Measurements from ENCODE around the gene ATP8B2.

ATP8B2 gene

DNA sequence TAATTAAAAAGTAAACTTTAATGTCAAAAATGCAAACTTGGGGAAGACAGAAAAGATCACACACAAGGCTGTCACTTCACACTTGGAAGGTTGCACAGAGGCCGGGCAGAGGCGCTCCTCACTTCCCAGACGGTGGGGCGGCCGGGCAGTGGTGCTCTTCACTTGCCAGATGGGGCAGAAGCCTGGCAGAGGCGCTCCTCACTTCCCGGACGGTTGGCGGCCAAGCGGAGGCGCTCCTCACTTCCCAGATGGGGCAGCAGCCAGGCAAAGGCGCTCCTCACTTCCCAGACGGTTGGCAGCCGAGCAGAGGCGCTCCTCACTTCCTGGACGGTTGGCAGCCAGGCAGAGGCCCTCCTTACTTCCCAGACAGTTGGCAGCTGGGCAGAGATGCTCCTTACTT is 54.0 kb downstream of the ATP8B2 start:
- no peak for DNase-seq (ENCODE audit: low read depth, low spot score)
- no peak for TF ChIP-seq CTCF (IDR thresholded peaks at IDR 0.05; ENCODE audit: insufficient read depth, low read length, missing control alignments)
- CTCF ChIA-PET = no interaction called here
- no peak overlapping the region for H3K4me3 ChIP-seq (ENCODE audit: low read depth, low read length)
- POLR2A ChIA-PET = no interaction called here

- POLR2A ChIA-PET = interaction anchor here (0.5 kb wide), 1 partner anchor 165 kb away, joined by 3 read pairs; a partner anchor contains a TSS
- no peak overlapping the region for H3K4me3 ChIP-seq (ENCODE audit: low read depth, low read length)
- TF ChIP-seq CTCF (IDR thresholded peaks at IDR 0.05; ENCODE audit: insufficient read depth, low read length, missing control alignments) = no peak
- CTCF ChIA-PET = no interaction called here
- no peak for DNase-seq (ENCODE audit: low read depth, low spot score)
Observed at GRCh38 chr1:154384650-154385489, 59.5 kb downstream of the ATP8B2 start.

- DNase-seq (ENCODE audit: low read depth, low spot score) = no peak
- no peak for TF ChIP-seq CTCF (IDR thresholded peaks at IDR 0.05; ENCODE audit: insufficient read depth, low read length, missing control alignments)
- H3K4me3 ChIP-seq (ENCODE audit: low read depth, low read length) = no peak overlapping the region; the same call in 1 of the 2 replicates
- POLR2A ChIA-PET = no interaction called here
- CTCF ChIA-PET = interaction anchor here (1.2 to 1.3 kb wide), 2 partner anchors 52 to 93 kb away, joined by 3 to 4 read pairs; no protein-coding TSS in a partner anchor
Observed at GRCh38 chr1:154386643-154387352, 61.5 kb downstream of the ATP8B2 start.

GRCh38 chr1:154391086-154391770 is 65.9 kb downstream of the ATP8B2 start:
- no peak overlapping the region for H3K4me3 ChIP-seq (ENCODE audit: low read depth, low read length)
- TF ChIP-seq CTCF (IDR thresholded peaks at IDR 0.05; ENCODE audit: insufficient read depth, low read length, missing control alignments) = no peak
- no peak for DNase-seq (ENCODE audit: low read depth, low spot score)
- ChIA-PET CTCF (interaction anchor here (1.1 to 1.6 kb wide), 3 partner anchors 15 to 65 kb away, joined by 3 to 5 read pairs (median 3); no protein-coding TSS in a partner anchor), POLR2A (no interaction called here)

GRCh38 chr1:154398141-154398540 is 72.8 kb downstream of the ATP8B2 start:
- no peak for DNase-seq (ENCODE audit: low read depth, low spot score)
- POLR2A ChIA-PET = interaction anchor here (0.6 kb wide), 1 partner anchor 41 kb away, joined by 4 read pairs; no protein-coding TSS in a partner anchor
- no peak for TF ChIP-seq CTCF (IDR thresholded peaks at IDR 0.05; ENCODE audit: insufficient read depth, low read length, missing control alignments)
- H3K4me3 ChIP-seq (ENCODE audit: low read depth, low read length) = no peak overlapping the region
- CTCF ChIA-PET = interaction anchor here (1.8 kb wide), 1 partner anchor 62 kb away, joined by 4 read pairs; no protein-coding TSS in a partner anchor

Data from AG04449 (cell line).